HG03097 (cell line): ENCODE data around the gene IL24.
"Not testable (repeated sequence)": the region's sequence is repeated elsewhere in the genome, so short reads cannot be mapped to it uniquely, and the experiment has no call there.

Source experiments
- ATAC-seq: cut with Tn5 transposase; IDR thresholded peaks from one replicate; pipeline ENCODE4 v1.9.1; 2021; ENCODE audit not compliant: unreplicated experiment, low FRiP score

The IL24 gene

GRCh38 chr1:206897175-206897574 is at the start of gene IL24:
IL24 (plus strand) TSS chr1:206897443; CDS start chr1:206897833, 390 bp downstream.
- no peak for ATAC-seq

GRCh38 chr1:206847946-206848345 is 49.3 kb upstream of the IL24 start:
- no peak for ATAC-seq

DNA sequence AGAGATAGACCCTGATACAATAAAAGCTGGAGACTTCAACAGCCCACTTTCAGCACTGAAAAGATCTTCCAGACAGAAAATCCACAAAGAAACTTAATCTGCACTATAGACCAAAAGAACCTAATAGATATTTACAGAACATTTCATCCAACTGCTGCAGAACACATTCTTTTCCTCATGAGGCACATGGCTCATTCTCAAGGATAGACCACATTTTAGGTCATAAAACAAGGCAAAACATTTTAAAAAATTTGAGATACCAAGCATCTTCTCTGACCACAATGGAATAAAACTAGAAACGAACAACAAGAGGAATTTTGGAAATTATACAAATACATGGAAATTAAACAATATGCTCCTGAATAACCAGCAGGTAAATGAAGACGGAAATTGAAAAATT is 46.8 kb upstream of the IL24 start:
- no peak for ATAC-seq

GRCh38 chr1:206851341-206852010 is 45.8 kb upstream of the IL24 start:
- no peak for ATAC-seq

DNA sequence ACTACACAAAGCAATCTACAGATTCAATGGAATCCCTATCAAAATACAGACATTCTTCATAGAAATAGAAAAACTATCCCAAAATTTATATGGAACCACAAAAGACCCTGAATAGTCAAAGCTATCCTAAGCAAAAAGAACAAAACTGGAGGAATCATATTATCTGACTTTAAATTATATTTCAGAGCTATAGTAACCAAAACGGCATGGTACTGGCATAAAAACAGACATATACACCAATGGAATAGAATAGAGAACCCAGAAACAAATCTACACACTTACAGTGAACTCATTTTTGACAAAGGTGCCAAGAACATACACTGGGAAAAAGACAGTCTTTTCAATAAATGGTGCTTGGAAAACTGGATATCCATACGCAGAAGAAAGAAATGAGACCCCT is 44.6 kb upstream of the IL24 start:
- ATAC-seq = not testable (repeated sequence)

DNA sequence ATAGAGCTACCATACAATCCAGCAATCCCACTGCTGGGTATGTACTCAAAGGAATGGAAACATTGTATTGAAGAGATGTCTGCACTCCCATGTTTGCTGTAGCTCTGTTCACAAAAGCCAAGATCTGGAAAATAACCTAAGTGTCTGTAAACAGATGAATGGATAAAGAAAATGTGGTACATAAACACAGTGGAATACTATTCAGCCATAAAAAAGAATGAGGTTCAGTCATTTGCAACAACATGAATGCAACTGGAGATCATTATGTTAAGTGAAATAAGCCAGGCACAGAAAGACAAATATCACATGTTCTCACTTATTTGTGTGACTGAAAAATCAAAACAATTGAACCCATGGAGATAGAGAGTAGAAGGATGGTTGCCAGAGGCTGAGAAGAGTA is 43.5 kb upstream of the IL24 start:
- not testable (repeated sequence) for ATAC-seq

DNA sequence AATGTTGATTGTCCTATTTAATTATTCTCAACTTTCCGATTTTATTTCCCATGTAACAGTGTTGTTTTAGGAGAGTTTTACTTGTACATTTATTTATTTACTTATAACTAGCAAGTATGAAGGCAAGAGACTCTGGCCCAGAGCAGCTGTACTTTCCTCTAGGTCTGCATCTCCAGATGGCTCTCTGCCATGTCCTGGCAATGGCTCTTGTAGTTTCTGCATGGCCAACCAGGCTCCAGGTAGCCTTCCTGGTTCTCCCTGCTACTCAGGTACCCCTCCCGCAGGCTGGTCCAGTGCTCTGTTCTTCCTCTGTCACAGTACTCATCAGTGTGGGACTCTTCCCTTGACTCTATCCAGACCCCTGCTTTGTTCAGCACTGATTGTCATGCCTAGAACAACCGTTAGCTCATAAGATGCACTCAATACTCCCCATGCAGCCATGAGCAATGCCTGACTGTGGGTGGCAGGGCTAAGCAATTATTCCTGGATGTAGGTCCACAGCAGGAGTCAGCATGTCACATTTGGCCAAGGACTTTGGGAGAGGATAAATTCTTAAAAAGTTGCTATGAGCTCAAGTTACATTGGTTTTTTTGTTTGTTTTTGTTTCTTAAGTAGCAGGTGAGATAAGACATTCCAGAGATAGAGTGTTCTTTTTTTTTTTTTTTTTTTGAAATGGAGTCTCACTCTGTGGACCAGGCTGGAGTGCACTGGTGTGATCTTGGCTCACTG is 42.7 kb upstream of the IL24 start:
- no peak for ATAC-seq

- no peak for ATAC-seq
Observed at GRCh38 chr1:206855859-206856258, 41.4 kb upstream of the IL24 start.

- no peak for ATAC-seq
Observed at GRCh38 chr1:206856674-206857464, 40.4 kb upstream of the IL24 start.

DNA sequence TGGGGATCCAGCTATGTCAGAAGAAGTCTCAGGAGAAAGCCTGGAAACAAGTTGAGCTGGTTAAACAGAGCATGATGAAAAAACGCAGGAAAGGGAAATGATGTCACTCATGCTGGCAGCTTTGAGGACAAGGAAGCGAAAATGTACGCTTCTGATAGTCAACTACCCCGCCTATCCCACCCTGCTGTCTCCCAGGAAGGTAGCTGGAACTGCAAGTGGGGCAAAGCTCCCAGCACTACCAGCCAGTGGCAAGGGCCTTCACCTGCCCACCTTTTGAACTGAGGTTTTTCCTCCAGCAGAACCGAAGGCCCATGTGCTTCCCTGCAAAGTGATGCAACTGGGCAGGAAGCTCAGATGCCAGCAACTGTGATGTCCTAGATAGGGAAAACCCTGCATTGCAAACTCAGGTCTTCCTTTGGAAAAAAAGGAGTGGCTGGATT is 38.1 kb upstream of the IL24 start:
- ATAC-seq = no peak

DNA sequence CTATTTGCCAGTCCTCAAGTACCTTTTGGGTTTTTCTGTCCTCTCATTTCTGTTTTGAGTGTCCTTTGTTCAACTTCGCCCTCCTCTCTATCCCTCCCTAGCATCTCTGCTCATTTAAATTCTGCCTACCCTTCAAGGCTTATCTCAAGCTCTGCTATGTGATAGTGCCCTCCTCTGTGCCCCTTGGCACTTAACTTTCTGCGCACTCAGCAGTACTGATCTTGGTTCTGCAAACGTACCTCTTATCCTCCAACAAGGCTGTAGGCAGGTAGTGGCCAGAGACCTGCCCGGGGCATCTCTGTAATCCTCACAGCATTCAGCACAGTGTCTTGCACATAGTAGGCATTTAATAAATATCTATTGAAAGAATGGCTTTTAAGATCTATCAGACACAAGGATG is 37.1 kb upstream of the IL24 start:
- ATAC-seq = no peak

GRCh38 chr1:206863266-206863665 is 34.0 kb upstream of the IL24 start:
- ATAC-seq = no peak

DNA sequence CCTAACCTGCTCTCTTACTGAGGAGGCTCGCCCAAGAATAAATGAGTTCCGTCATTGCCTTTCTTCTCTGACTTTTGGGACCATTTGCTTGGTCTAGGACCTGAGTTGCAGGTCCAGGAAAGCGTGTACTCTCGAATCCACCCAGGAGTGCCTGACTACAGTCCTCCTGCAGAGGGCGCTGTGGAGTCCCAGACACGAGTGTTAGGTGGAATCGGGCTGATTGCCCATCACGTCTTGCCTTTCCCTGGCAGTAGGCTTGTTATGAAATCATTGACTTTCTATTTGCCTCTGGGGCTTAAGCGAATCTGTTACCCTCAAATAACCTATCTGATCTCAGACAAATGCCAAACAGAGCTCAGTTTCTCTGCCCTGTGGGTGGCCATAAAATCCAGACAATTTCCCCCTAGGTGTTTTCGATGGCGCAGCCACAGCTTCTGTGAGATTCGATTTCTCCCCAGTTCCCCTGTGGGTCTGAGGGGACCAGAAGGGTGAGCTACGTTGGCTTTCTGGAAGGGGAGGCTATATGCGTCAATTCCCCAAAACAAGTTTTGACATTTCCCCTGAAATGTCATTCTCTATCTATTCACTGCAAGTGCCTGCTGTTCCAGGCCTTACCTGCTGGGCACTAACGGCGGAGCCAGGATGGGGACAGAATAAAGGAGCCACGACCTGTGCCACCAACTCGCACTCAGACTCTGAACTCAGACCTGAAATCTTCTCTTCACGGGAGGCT is 32.1 kb upstream of the IL24 start, which contains the start of gene IL20:
Gene IL20, plus strand, starts transcription at position 685 of the 733 bp plus-strand sequence. CDS start 230 bp downstream, outside the sequence.
- no peak for ATAC-seq

GRCh38 chr1:206866062-206866461 is 31.2 kb upstream of the IL24 start:
- ATAC-seq = no peak

GRCh38 chr1:206867239-206867638 is 30.0 kb upstream of the IL24 start:
- ATAC-seq = no peak

- no peak for ATAC-seq
Observed at GRCh38 chr1:206867716-206868115, 29.5 kb upstream of the IL24 start.

GRCh38 chr1:206868264-206868663 is 29.0 kb upstream of the IL24 start:
- ATAC-seq = no peak

DNA sequence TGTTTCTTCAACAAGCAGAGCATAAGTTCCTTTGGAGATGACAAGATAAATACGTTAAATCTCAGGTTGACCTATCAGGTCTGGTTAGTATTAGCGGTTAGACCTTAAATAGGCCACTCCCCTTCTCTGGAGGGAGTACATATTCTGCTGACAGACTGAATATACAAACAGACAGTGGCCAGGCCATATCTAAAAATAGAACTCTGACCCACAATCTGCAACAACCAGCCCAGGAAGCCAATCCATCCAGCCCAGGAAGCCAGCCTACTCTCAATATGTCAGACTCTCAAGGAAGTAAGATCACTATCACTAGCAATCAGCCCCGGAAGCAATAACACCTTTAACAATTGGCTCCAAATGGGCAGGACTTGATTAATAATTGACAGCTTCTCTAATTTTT is 25.1 kb upstream of the IL24 start:
- no peak for ATAC-seq

DNA sequence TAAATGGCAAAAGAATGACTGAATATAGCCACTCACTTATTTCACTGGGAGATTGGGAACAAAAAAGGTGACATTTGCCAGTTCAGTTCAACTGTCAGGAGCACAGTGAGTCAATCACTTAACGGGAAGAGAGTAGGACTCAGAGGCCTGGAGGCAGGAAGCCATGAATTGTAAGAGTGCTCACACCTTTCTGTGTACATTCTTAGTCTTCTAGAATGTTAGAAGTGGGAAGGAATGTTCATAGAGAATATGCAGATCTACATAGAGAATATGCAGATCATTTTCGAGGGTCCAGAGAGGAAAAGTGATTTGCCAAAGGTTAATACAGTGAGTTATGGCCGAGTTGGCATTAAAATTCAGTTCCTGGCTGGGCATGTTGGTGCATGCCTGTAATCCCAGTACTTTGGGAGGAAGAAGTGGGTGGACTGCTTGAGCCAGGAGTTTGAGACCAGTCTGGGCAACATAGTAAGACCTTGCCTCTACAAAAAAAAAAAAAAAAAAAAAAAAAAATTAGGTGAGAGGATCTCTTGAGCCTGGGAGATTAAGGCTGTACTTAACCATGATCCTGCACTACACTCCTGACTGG is 23.5 kb upstream of the IL24 start:
- ATAC-seq = no peak

DNA sequence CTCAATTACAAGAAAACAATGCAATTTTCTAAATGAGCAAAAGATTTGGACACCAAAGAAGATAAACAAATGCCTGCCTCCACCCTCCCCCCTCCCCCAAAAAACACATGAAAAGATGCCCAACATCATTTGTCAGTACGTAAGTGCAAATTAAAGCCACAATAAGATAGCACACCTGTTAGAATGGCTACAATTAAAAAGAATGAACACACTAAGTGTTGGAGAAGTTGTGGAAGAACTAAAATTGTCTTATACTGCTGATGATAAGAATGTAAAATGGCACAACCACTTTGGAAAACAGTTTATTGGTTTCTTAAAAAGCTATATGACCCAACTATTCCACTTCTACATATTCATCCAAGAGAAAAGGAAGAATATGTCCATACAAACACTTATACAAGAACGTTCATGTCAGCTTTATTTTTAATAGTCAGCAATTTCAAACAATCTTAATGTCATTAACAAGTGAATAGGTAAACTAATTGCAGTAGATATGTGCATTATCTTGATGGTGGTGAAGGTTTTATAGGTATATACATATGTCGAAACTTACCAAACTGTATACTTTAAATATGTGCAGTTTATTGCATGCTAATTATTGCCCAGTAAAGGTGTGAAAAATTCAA is 21.4 kb upstream of the IL24 start:
- no peak for ATAC-seq
